AG09319 (cell line): ENCODE data around the gene SLC50A1.

Experiments
- DNase-seq: peaks from one replicate; pipeline ENCODE4 v3.0.0-alpha.2; 2010; ENCODE audit warnings: low read depth; ENCODE audit errors: extremely low read depth
- TF ChIP-seq, protein P1 (sequence below): IDR thresholded peaks from 2 replicates; pipeline ENCODE4 v1.5.1; 2011; ENCODE audit warnings: low read depth, mild to moderate bottlenecking, inconsistent platforms, low read length, moderate library complexity

The SLC50A1 gene

DNA sequence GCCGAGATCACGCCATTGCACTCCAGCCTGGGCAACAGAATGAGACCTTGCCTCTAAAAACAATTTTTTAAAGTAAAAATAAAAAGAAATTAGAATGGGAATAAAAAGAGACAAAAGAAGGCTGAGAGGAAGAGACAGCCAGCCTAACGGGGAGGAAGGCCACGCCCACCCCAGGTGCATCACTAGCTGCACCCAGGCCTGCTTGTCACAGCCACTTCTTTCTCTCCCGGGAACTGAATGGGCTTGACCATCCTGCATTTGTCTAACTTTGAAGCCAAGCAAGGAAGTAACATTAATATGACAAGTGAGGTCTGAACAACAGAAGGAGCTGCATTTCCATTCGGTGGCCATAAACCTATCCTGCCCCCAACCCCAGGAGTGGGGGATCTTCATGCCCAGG lies 28.8 kb upstream of the SLC50A1 start:
- TF ChIP-seq, protein P1, sequence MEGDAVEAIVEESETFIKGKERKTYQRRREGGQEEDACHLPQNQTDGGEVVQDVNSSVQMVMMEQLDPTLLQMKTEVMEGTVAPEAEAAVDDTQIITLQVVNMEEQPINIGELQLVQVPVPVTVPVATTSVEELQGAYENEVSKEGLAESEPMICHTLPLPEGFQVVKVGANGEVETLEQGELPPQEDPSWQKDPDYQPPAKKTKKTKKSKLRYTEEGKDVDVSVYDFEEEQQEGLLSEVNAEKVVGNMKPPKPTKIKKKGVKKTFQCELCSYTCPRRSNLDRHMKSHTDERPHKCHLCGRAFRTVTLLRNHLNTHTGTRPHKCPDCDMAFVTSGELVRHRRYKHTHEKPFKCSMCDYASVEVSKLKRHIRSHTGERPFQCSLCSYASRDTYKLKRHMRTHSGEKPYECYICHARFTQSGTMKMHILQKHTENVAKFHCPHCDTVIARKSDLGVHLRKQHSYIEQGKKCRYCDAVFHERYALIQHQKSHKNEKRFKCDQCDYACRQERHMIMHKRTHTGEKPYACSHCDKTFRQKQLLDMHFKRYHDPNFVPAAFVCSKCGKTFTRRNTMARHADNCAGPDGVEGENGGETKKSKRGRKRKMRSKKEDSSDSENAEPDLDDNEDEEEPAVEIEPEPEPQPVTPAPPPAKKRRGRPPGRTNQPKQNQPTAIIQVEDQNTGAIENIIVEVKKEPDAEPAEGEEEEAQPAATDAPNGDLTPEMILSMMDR: no peak
- no peak for DNase-seq

DNA sequence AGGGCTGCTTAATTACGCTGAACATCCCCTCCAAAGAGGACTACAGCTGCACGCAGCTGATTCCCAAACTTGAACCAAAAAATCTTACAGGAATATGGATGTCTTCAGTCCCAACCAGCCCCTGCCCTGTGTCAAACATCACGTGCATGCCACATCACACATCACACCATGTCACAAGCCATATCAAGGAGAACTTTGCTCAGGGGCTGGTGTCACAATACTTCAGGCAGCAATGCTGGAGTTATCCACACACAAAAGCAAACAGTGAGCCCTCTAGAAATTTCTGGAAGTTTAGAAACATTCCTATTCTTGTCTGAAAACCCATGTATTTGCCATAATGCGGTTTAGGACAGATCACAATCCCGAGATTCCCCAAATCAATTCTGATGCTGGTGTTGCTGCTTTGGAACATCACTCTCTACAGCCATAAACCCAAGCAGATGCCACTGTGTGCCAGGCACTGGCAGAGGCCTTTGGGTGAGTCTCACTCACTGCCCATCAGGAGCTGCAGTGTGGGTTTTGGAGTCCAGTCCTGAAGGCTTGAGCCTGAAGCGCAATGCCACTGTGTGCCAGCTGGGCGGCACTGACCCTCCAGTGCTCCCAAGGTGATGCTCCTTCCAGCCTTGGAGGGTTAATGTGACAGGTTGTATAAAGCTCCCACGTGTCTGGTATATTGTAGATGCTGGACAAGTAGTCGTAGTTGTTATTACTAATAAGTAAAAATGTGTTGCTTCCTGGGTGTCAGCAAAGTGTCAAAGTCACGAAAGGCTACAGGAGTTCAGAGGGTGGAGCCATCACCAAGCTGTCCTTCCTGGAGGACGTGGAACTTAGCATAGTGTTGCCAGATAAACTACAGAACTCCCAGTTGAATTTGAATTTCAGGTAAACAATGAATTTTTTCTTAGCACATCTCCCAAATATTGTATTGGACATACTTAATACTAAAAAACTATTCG lies 28.1 kb upstream of the SLC50A1 start:
- TF ChIP-seq, protein P1: no peak
- DNase-seq: no peak

DNA sequence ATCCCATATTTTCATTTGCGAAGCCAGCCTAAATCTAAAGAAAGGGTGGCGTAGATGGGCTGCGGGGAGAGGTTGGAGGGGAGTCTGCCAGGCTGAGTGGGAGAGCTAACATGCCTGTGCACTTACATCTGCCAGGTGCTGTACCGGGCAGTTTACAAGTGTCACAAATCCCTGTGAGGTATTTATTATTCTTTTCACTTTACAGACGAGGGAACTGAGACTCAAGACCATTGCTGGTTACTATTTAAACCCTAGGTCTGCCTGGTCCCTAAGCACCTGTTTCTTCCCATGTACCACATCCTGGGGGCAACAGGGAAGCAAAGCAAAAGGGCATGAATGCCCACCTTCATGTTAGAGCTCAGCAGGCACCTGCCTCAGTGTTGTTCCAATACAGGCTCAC lies 27.4 kb upstream of the SLC50A1 start:
- TF ChIP-seq, protein P1: no peak
- DNase-seq: no peak

DNA sequence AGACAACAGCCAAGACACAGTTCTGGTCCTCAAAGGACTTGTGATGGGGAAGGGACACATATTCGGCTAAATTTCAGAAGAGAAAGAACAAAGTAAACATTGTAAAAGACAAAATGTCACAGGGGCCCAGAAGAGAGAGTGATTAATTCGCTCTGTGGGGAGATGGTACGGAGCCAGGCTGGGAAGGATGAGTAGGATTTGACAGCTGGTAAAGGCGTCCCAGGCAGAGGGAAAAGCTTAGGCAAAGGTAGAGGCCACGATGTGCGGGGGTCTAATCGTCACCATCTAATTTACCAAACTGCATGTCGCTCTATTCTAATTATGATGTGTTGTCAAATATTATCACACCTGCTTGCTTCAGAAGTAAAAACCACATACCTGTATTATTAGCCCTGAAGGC lies 25.3 kb upstream of the SLC50A1 start:
- no peak for DNase-seq
- TF ChIP-seq, protein P1: no peak

DNA sequence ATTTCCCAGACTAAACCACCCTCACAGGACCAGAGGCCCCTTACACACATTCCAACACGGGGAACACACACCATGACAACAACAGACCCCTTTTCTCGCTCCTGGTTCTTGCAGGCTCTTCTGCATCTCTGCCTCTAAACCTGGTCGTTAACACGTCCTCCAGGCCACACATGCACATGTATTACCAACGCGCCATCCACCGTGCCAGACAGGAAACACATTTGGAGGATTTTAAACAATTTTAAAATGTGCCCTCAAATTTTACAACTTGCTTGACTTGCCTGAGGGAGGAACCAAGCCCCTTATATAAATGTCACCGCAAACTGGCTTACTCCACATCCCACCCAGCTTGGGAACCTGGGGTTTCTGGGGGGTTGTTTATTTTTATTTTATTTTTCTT lies 24.8 kb upstream of the SLC50A1 start:
- no peak for DNase-seq
- TF ChIP-seq, protein P1: no peak

DNA sequence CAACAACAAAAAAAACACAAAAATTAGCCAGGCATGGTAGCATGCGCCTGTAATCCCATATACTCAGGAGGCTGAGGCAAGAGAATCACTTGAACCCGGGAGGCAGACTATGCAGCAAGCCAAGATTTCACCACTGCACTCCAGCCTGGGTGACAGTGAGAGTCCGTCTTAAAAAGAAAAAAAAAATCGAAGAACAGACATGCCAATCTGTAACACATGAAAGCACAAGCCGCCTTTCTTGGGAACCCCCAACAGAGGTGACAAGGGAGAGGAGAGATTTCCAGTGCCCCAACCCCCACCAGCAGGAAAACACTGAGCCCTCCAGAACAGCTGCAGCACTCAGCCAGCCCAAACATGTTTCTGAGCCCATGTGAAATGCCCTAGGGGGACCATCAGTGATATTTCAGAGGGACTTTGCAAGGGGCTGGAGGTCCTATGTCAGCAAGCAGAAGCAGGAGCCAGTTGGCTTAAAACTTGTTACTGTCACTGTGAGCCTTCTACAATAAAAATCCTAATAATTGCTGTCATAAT lies 22.1 kb upstream of the SLC50A1 start:
- DNase-seq: no peak
- TF ChIP-seq, protein P1: no peak

DNA sequence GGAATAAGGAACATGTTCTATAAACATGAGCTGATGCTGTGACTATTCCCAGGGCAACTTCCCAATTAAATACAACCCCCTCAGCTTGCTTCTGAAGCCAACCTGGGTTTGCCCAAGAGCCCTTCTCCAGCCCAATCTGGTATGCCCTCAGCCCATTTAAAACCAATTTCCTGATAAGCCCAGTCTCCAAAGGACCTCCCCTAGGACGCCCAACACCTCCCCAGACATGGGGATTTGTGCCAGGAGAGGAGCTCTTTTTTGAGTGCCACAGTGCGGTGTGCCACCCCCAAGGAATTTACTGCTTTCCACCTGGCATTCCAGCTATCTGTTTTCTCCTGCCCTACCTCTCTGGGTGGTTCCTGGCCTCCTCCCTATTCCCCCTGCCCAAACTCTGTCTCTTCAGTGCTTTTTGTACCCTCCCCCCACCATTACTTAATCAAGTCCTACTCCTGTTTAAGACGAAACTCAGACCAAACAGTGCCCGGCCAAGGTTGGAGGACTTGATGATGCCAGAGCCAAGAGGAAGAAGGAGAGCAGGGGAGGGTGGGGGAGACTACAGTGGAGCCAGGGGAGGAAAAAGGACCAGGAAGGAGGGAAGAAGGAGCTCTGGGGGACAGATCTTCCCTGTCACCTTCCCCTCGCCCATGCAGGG lies 19.4 kb upstream of the SLC50A1 start:
- DNase-seq: no peak

More for the DNA sequence above, 19.4 kb upstream of the SLC50A1 start:
- TF ChIP-seq, protein P1: no peak
